Uterus (tissue), 4 donors: ENCODE results near the gene RAPSN. TPM values are rescaled to one million over a fixed set of nuclear protein-coding genes. Genes with fewer than 3 reads are reported as not detected.

Source experiments
- DNase-seq, 2 donors: peaks; one replicate each; pipeline ENCODE4 v3.0.0-alpha.2; 2019 to 2020
- H3K27ac ChIP-seq, 2 donors: fragments of 200-600 bp; sonication (generic); 1 replicate in 1 of 2; 2 replicates in 1 of 2; pipeline ENCODE4 v1.5.1; 2016 to 2018
- H3K27me3 ChIP-seq, 2 donors: fragments of 200-600 bp; sonication (generic); one replicate each; pipeline ENCODE4 v1.5.1; 2018 to 2019; ENCODE audit warnings: control low read depth in 1 of 2
- H3K36me3 ChIP-seq, 2 donors: fragments of 200-600 bp; sonication (generic); one replicate each; pipeline ENCODE4 v1.5.1; 2019; ENCODE audit warnings: control low read depth in 1 of 2
- H3K4me1 ChIP-seq, 2 donors: fragments of 200-600 bp; sonication (generic); one replicate each; pipeline ENCODE4 v1.5.1; 2018 to 2019; ENCODE audit warnings: control low read depth in 1 of 2
- H3K4me3 ChIP-seq, 2 donors: fragments of 200-600 bp; sonication (generic); 1 replicate in 1 of 2; 2 replicates in 1 of 2; pipeline ENCODE4 v1.5.1; 2018 to 2019; ENCODE audit warnings: mild to moderate bottlenecking in 1 of 2
- H3K9me3 ChIP-seq, 2 donors: fragments of 200-600 bp; sonication (generic); one replicate each; pipeline ENCODE4 v1.5.1; 2019; ENCODE audit warnings: control low read depth in 1 of 2
- CTCF ChIP-seq, 4 experiments: fragments of 200-600 bp in 2 of 4; fragments of 450-650 bp in 2 of 4; sonication (generic) in 2 of 4; IDR thresholded peaks; one replicate each; pipeline ENCODE4 v1.5.1; 2016 to 2019; ENCODE audit warnings: antibody characterized with exemption in 4 of 4, mild to moderate bottlenecking in 2 of 4, moderate library complexity in 1 of 4
- POLR2A ChIP-seq, 2 donors: fragments of 450-650 bp; IDR thresholded peaks; one replicate each; pipeline ENCODE4 v1.6.1; 2016; ENCODE audit warnings: antibody characterized with exemption in 2 of 2, mild to moderate bottlenecking in 1 of 2, moderate library complexity in 1 of 2
- intact Hi-C: fragments of 100-400 bp; cut with DNase I; formaldehyde crosslinking; loops from one replicate; pipeline ENCODE4 v1.15.1; 2023; ENCODE audit warnings: low total_unique reads
- total RNA-seq, 4 donors: library from RNA; depleted of rRNA in 3 of 4; stranded (reverse); fragments of >200 nt in 3 of 4; gene quantifications; one replicate each; pipeline versions ENCODE4 v1.1.0 to v1.2.4, GENCODE V29; 2014 to 2023
- donor health status: DM: yes; HTN: yes; CAD: no.

RAPSN gene
- total RNA-seq, 4 donors from 2014 or later: 0.41 TPM; not detected in 3

GRCh38 chr11:47430524-47430923, 18.4 kb downstream of the RAPSN start:
- intact Hi-C loops: no loop called here
- TF ChIP-seq POLR2A (IDR thresholded peaks at IDR 0.05) (no peak), CTCF (IDR thresholded peaks at IDR 0.05) (no peak)

DNA sequence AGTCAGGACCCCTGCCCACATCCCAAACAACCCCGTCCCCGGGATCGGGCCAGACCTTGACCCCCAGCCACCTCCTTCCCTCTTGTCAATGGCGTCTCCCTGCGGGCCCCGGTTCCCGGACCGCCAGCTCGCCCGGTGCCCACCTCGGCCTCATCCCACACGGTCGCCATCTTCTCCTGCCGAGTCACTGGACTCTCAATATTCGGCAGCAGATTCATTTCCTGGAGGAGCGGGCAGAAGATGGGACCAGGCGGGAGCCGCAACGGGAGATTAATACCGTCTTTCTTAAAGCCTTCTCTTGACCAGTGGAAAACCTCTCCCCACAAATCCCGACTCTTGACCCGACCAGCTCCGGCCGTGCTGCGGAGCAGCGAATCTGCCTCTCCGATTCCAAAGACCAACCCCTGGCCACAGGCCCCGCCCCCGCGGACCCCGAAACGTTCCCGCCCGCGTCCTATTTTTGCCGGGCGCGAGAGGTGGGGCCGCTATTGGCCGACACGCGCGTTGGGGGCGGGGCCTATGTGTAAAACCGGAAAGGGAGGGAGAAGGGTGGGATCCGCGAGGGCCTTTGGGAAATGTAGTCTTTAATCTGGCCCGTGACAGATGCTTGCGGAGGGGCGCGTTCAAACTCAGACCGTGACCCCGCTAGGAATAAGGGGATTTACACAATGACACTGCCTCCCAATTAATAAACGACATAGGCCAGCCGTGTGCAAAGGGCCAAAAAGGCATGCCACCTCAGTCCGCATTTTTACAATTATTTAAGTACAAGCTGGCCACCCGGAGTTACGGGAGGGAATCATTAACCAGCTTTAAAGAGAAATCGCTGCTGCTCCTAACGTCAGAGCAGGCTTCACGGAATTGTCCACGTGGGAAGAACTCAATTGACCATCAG, 22.6 kb downstream of the RAPSN start, which contains the start of gene PSMC3:
PSMC3 (minus strand) TSS at position 378 of the 895 bp plus-strand sequence; CDS start at position 218, 160 bp downstream.
- Histone ChIP-seq H3K4me3 (peak within 1 kb of the TSS; percentile 63 to 84), H3K36me3 (no peaks in the 10 kb centered on the region), H3K9me3 (no peaks in the 10 kb centered on the region), H3K4me1 (peaks cover 9 to 11% of the 10 kb centered on the region in 2 donors), H3K27ac (peak within 1 kb of the TSS; percentile 89 to 96), H3K27me3 (no peaks in the 10 kb centered on the region)
- intact Hi-C loops: no loop called here
- TF ChIP-seq POLR2A (IDR thresholded peaks at IDR 0.05) (peak; percentile 34 to 61), CTCF (IDR thresholded peaks at IDR 0.05) (peak in 2 of 4 experiments; percentile 1 to 16)
- DNase-seq: peak; percentile 98

More at GRCh38 chr11:47430524-47430923, 18.4 kb downstream of the RAPSN start:
- DNase-seq: no peak
- Histone ChIP-seq H3K4me3 (no peak overlapping the region), H3K27me3 (no peaks in the 10 kb centered on the region), H3K27ac (no peak overlapping the region), H3K4me1 (peaks cover 0 to 1% of the 10 kb centered on the region in 2 donors), H3K9me3 (no peaks in the 10 kb centered on the region), H3K36me3 (no peaks in the 10 kb centered on the region)

GRCh38 chr11:47425611-47426010, 23.3 kb downstream of the RAPSN start:
- H3K4me3 ChIP-seq: peak overlapping the region; percentile 63 to 84
- TF ChIP-seq CTCF (IDR thresholded peaks at IDR 0.05) (no peak), POLR2A (IDR thresholded peaks at IDR 0.05) (no peak)
- DNase-seq: no peak
- no peaks in the 10 kb centered on the region for H3K27me3 ChIP-seq
- peak overlapping the region; percentile 89 to 96 for H3K27ac ChIP-seq
- peaks cover 9 to 11% of the 10 kb centered on the region in 2 donors for H3K4me1 ChIP-seq
- no peaks in the 10 kb centered on the region for H3K9me3 ChIP-seq
- H3K36me3 ChIP-seq: no peaks in the 10 kb centered on the region
- intact Hi-C loops: no loop called here

GRCh38 chr11:47418454-47419259, 30.3 kb downstream of the RAPSN start:
- intact Hi-C loops: no loop called here
- no peak for DNase-seq
- Histone ChIP-seq H3K9me3 (no peaks in the 10 kb centered on the region), H3K4me1 (peaks cover 4 to 22% of the 10 kb centered on the region in 2 donors), H3K36me3 (no peaks in the 10 kb centered on the region), H3K27ac (no peak overlapping the region), H3K4me3 (no peak overlapping the region), H3K27me3 (no peaks in the 10 kb centered on the region)
- TF ChIP-seq CTCF (IDR thresholded peaks at IDR 0.05): no peak
- no peak for TF ChIP-seq POLR2A (IDR thresholded peaks at IDR 0.05)
